K562 (cell line): ENCODE data around the gene SPATA17. TPM values are rescaled to one million over a fixed set of nuclear protein-coding genes. Genes with fewer than 3 reads are reported as not detected.
A peak's percentile ranks its signal among the peaks of the same experiment; 100 is the strongest.

Experiments
- EGR1 ChIP-seq: fragments of 450-650 bp; conservative IDR thresholded peaks from 2 replicates; pipeline ENCODE4 v1.6.1; 2017; ENCODE audit warnings: mild to moderate bottlenecking
- ID3 ChIP-seq, 2 experiments: fragments of 250-450 bp in 1 of 2; fragments of 450-650 bp in 1 of 2; sonication (Bioruptor Pico) in 1 of 2; IDR thresholded peaks; 2 replicates each; pipeline versions ENCODE4 v1.6.1 to v1.8.0; 2016 to 2021; ENCODE audit warnings: mild to moderate bottlenecking in 2 of 2, moderate library complexity in 2 of 2, missing compliant biosample characterization in 1 of 2, missing genetic modification characterization in 1 of 2
- MAFG ChIP-seq: fragments of 450-650 bp; conservative IDR thresholded peaks from 2 replicates; pipeline ENCODE4 v1.6.1; 2016; ENCODE audit warnings: missing genetic modification characterization, missing compliant biosample characterization
- MAFK ChIP-seq: IDR thresholded peaks from 2 replicates; pipeline ENCODE4 v1.6.1; 2011; ENCODE audit warnings: low read length, improper control_type of control experiment
- MECOM ChIP-seq: fragments of 250-450 bp; sonication (Bioruptor Pico); IDR thresholded peaks from 2 replicates; pipeline ENCODE4 v1.8.0; 2022; ENCODE audit warnings: inconsistent platforms
- RCOR1 ChIP-seq, 2 experiments: IDR thresholded peaks; 2 replicates each; pipeline ENCODE4 v1.6.1; 2012; ENCODE audit warnings: low read depth in 2 of 2, low read length in 2 of 2, borderline replicate concordance in 1 of 2, improper control_type of control experiment in 1 of 2
- SP2 ChIP-seq: IDR thresholded peaks from 2 replicates; pipeline ENCODE4 v1.6.1; 2011; ENCODE audit warnings: mild to moderate bottlenecking, low read depth, low read length, moderate library complexity; ENCODE audit not compliant: poor library complexity, severe bottlenecking; ENCODE audit errors: extremely low read depth
- TOE1 ChIP-seq, 2 experiments: fragments of 450-650 bp in 1 of 2; sonication (generic) in 1 of 2; formaldehyde crosslinking in 1 of 2; IDR thresholded peaks; 2 replicates each; pipeline versions ENCODE4 v1.7.1 to v1.8.0; 2016 to 2022; ENCODE audit warnings: borderline replicate concordance in 2 of 2, mild to moderate bottlenecking in 2 of 2, antibody characterized with exemption in 1 of 2, inconsistent platforms in 1 of 2, low read depth in 1 of 2, missing genetic modification reagents in 1 of 2, moderate library complexity in 1 of 2
- ZNF121 ChIP-seq: sonication (generic); formaldehyde crosslinking; conservative IDR thresholded peaks from 2 replicates; pipeline ENCODE4 v1.8.0; 2022; ENCODE audit warnings: missing genetic modification reagents
- polyA plus RNA-seq, 8 experiments: library from polyadenylated mRNA; depleted of rRNA in 4 of 8; stranded (reverse) in 5 of 8; unstranded in 3 of 8; fragments of >200 nt; fragmentation: Nextera tagmentation in 2 of 8; fragmentation: Illumina TruSeq in 1 of 8; extraction: Ambion mirVana in 2 of 8; extraction: Trizol in 1 of 8; gene quantifications; 2 replicates each; pipeline versions ENCODE4 v1.2.1 to v1.2.3, GENCODE V29; 2011 to 2014; ENCODE audit warnings: inconsistent platforms in 1 of 8, missing spikeins in 1 of 8
- total RNA-seq, 7 experiments: library from RNA; depleted of rRNA in 6 of 7; stranded (reverse); fragments of >200 nt in 6 of 7; fragmentation: Illumina TruSeq in 2 of 7; extraction: Trizol in 2 of 7; gene quantifications; 2 replicates each; pipeline versions ENCODE4 v1.2.1 to v1.2.3, GENCODE V29; 2011 to 2021; ENCODE audit warnings: low replicate concordance in 1 of 7
- TF ChIP-seq, protein P1 (sequence below), 2 experiments: fragments of 450-650 bp; formaldehyde crosslinking in 1 of 2; IDR thresholded peaks; 2 replicates each; pipeline versions ENCODE4 v1.4.0 to v1.6.1; 2014 to 2020; ENCODE audit warnings: mild to moderate bottlenecking in 2 of 2, borderline replicate concordance in 1 of 2, low read depth in 1 of 2
- TF ChIP-seq, protein P2 (sequence below): IDR thresholded peaks from 3 replicates; pipeline ENCODE4 v1.6.1; 2011; ENCODE audit warnings: borderline replicate concordance, mild to moderate bottlenecking, moderate library complexity; ENCODE audit not compliant: insufficient read length; ENCODE audit errors: extremely low read depth

SPATA17 gene
- total and polyA plus RNA-seq, 9 of the 15 experiments (the other 6 are each of a cell fraction or from before 2014, with no cell fraction given) = 0.04 to 0.11 TPM; not detected in 7

- TF ChIP-seq, protein P1, sequence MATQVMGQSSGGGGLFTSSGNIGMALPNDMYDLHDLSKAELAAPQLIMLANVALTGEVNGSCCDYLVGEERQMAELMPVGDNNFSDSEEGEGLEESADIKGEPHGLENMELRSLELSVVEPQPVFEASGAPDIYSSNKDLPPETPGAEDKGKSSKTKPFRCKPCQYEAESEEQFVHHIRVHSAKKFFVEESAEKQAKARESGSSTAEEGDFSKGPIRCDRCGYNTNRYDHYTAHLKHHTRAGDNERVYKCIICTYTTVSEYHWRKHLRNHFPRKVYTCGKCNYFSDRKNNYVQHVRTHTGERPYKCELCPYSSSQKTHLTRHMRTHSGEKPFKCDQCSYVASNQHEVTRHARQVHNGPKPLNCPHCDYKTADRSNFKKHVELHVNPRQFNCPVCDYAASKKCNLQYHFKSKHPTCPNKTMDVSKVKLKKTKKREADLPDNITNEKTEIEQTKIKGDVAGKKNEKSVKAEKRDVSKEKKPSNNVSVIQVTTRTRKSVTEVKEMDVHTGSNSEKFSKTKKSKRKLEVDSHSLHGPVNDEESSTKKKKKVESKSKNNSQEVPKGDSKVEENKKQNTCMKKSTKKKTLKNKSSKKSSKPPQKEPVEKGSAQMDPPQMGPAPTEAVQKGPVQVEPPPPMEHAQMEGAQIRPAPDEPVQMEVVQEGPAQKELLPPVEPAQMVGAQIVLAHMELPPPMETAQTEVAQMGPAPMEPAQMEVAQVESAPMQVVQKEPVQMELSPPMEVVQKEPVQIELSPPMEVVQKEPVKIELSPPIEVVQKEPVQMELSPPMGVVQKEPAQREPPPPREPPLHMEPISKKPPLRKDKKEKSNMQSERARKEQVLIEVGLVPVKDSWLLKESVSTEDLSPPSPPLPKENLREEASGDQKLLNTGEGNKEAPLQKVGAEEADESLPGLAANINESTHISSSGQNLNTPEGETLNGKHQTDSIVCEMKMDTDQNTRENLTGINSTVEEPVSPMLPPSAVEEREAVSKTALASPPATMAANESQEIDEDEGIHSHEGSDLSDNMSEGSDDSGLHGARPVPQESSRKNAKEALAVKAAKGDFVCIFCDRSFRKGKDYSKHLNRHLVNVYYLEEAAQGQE (IDR thresholded peaks at IDR 0.05; ENCODE audit: borderline replicate concordance) = no peak
- TF ChIP-seq, protein P1 (CRISPR knock-in tag; IDR thresholded peaks at IDR 0.05; ENCODE audit: low read depth) = no peak
- TF ChIP-seq MAFK (0 out of 2 replicates have a peak, but pooled peaks have one; percentile 38), RCOR1 (IDR thresholded peaks at IDR 0.05; ENCODE audit: borderline replicate concordance in 1 of 2, low read depth in 2 of 2, low read length in 2 of 2) (no peak), EGR1 (no peak), SP2 (no peak), TOE1 (IDR thresholded peaks at IDR 0.05; ENCODE audit: borderline replicate concordance) (no peak), TOE1 (CRISPR knock-in tag; IDR thresholded peaks at IDR 0.05; ENCODE audit: borderline replicate concordance, low read depth) (no peak), ID3 (CRISPR knock-in tag; IDR thresholded peaks at IDR 0.05) (no peak), ID3 (tag; IDR thresholded peaks at IDR 0.05) (no peak), MAFG (tag) (peak; percentile 87), ZNF121 (CRISPR knock-in tag) (no peak), MECOM (no peak)
- TF ChIP-seq, protein P2, sequence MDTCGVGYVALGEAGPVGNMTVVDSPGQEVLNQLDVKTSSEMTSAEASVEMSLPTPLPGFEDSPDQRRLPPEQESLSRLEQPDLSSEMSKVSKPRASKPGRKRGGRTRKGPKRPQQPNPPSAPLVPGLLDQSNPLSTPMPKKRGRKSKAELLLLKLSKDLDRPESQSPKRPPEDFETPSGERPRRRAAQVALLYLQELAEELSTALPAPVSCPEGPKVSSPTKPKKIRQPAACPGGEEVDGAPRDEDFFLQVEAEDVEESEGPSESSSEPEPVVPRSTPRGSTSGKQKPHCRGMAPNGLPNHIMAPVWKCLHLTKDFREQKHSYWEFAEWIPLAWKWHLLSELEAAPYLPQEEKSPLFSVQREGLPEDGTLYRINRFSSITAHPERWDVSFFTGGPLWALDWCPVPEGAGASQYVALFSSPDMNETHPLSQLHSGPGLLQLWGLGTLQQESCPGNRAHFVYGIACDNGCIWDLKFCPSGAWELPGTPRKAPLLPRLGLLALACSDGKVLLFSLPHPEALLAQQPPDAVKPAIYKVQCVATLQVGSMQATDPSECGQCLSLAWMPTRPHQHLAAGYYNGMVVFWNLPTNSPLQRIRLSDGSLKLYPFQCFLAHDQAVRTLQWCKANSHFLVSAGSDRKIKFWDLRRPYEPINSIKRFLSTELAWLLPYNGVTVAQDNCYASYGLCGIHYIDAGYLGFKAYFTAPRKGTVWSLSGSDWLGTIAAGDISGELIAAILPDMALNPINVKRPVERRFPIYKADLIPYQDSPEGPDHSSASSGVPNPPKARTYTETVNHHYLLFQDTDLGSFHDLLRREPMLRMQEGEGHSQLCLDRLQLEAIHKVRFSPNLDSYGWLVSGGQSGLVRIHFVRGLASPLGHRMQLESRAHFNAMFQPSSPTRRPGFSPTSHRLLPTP = no peak
These were observed 29.4 kb downstream of the SPATA17 start (continued) for GRCh38 chr1:217660353-217661062.
